CD14-positive monocyte (primary cell): ENCODE results near the gene TBC1D19. TPM values are rescaled to one million over a fixed set of nuclear protein-coding genes. Genes with fewer than 3 reads are reported as not detected.

Experiments
- DNase-seq, 3 donors: peaks; one replicate each; pipeline ENCODE4 v3.0.0-alpha.2; 2011 to 2022
- H2AFZ ChIP-seq: 2 replicates; pipeline ENCODE4 v1.6.0; 2012; ENCODE audit warnings: mild to moderate bottlenecking, low read depth, low read length, inconsistent platforms; ENCODE audit not compliant: insufficient read depth, poor library complexity, severe bottlenecking
- H3K27ac ChIP-seq, 2 donors: 1 replicate in 1 of 2; 2 replicates in 1 of 2; pipeline ENCODE4 v1.5.1; 2012 to 2013; ENCODE audit warnings: low read length in 2 of 2, control low read depth in 1 of 2, inconsistent platforms in 1 of 2, low read depth in 1 of 2, mild to moderate bottlenecking in 1 of 2
- H3K27me3 ChIP-seq, 2 donors: one replicate each; pipeline versions ENCODE4 v1.6.0 to v1.6.1; 2011 to 2013; ENCODE audit warnings: low read length in 2 of 2; ENCODE audit not compliant: control insufficient read depth in 2 of 2, insufficient read depth in 2 of 2
- H3K36me3 ChIP-seq, 2 donors: replicated peaks in 1 of 2; 1 replicate in 1 of 2; 2 replicates in 1 of 2; pipeline versions ENCODE4 v1.5.1 to v1.6.1; 2012 to 2013; ENCODE audit warnings: low read length in 2 of 2, control low read depth in 1 of 2, inconsistent platforms in 1 of 2, mild to moderate bottlenecking in 1 of 2; ENCODE audit not compliant: insufficient read depth in 2 of 2, control insufficient read depth in 1 of 2
- H3K4me1 ChIP-seq, 2 donors: 1 replicate in 1 of 2; 2 replicates in 1 of 2; pipeline versions ENCODE4 v1.5.1 to v1.6.1; 2012 to 2013; ENCODE audit warnings: low read length in 2 of 2, control low read depth in 1 of 2, inconsistent platforms in 1 of 2, mild to moderate bottlenecking in 1 of 2, moderate library complexity in 1 of 2; ENCODE audit not compliant: insufficient read depth in 2 of 2, control insufficient read depth in 1 of 2
- H3K4me2 ChIP-seq: replicated peaks from 2 replicates; pipeline ENCODE3; 2012; ENCODE audit warnings: low read length, moderate library complexity, mild to moderate bottlenecking; ENCODE audit not compliant: poor library complexity, severe bottlenecking; ENCODE audit errors: extremely low read depth
- H3K4me3 ChIP-seq, 3 experiments: fragments of 200-600 bp in 1 of 3; sonication (generic) in 1 of 3; replicated peaks in 1 of 3; 1 replicate in 2 of 3; 2 replicates in 1 of 3; pipeline ENCODE4 v1.5.1; 2011 to 2013; ENCODE audit warnings: low read length in 3 of 3, mild to moderate bottlenecking in 3 of 3, control low read depth in 2 of 3, low read depth in 2 of 3, inconsistent platforms in 1 of 3, moderate library complexity in 1 of 3
- H3K79me2 ChIP-seq: 2 replicates; pipeline ENCODE4 v1.6.0; 2012; ENCODE audit warnings: mild to moderate bottlenecking, control low read depth, inconsistent platforms, low read length, moderate library complexity; ENCODE audit not compliant: insufficient read depth
- H3K9ac ChIP-seq: 2 replicates; pipeline ENCODE4 v1.6.0; 2017; ENCODE audit warnings: low read length, mild to moderate bottlenecking; ENCODE audit not compliant: insufficient read depth, poor library complexity, severe bottlenecking
- H3K9me3 ChIP-seq, 2 donors: replicated peaks in 1 of 2; 1 replicate in 1 of 2; 2 replicates in 1 of 2; pipeline versions ENCODE4 v1.5.1 to v1.6.1; 2012 to 2013; ENCODE audit warnings: low read length in 2 of 2, control low read depth in 1 of 2; ENCODE audit not compliant: control insufficient read depth in 1 of 2, insufficient read depth in 1 of 2
- H4K20me1 ChIP-seq: 2 replicates; pipeline ENCODE4 v1.6.0; 2012; ENCODE audit warnings: mild to moderate bottlenecking, low read length, control low read depth, moderate library complexity; ENCODE audit not compliant: insufficient read depth
- H3K27ac Mint-ChIP-seq, 7 donors: one replicate each; pipeline ENCODE4 v1.8.0; 2020; ENCODE audit warnings: mild to moderate bottlenecking in 7 of 7, mixed read lengths in 7 of 7, moderate library complexity in 6 of 7, inconsistent platforms in 2 of 7
- H3K27me3 Mint-ChIP-seq, 3 donors: one replicate each; pipeline ENCODE4 v1.8.0; 2021 to 2022; ENCODE audit warnings: low read depth in 3 of 3, mild to moderate bottlenecking in 3 of 3, mixed read lengths in 3 of 3, moderate library complexity in 3 of 3, inconsistent platforms in 1 of 3
- H3K36me3 Mint-ChIP-seq, 2 donors: one replicate each; pipeline ENCODE4 v1.8.0; 2020; ENCODE audit warnings: mixed read lengths in 2 of 2, inconsistent platforms in 1 of 2, mild to moderate bottlenecking in 1 of 2
- H3K4me1 Mint-ChIP-seq: one replicate; pipeline ENCODE4 v1.8.0; 2020; ENCODE audit warnings: mild to moderate bottlenecking, mixed read lengths
- H3K4me3 Mint-ChIP-seq, 2 donors: one replicate each; pipeline ENCODE4 v1.8.0; 2020; ENCODE audit warnings: mild to moderate bottlenecking in 2 of 2, mixed read lengths in 2 of 2, moderate library complexity in 1 of 2
- H3K9me3 Mint-ChIP-seq, 7 donors: one replicate each; pipeline ENCODE4 v1.8.0; 2020 to 2022; ENCODE audit warnings: mixed read lengths in 7 of 7, mild to moderate bottlenecking in 6 of 7, moderate library complexity in 6 of 7, inconsistent platforms in 2 of 7
- CTCF ChIP-seq: fragments of 200-600 bp; IDR thresholded peaks from one replicate; pipeline ENCODE4 v1.8.0; 2022; ENCODE audit warnings: antibody characterized with exemption, mild to moderate bottlenecking
- WGBS: methylation state at CpG from one replicate; pipeline ENCODE4 v1.1.5; 2013; ENCODE audit warnings: missing lambda C conversion rate; ENCODE audit not compliant: insufficient coverage; 5-methylcytosine and 5-hydroxymethylcytosine counted together
- intact Hi-C, 2 donors: fragments of 100-400 bp; cut with micrococcal nuclease; formaldehyde crosslinking; loops; one replicate each; pipeline versions ENCODE4 v1.15.0 to v1.15.1; 2023
- polyA plus RNA-seq, 3 donors: library from polyadenylated mRNA; depleted of rRNA in 1 of 3; unstranded in 2 of 3; stranded (reverse) in 1 of 3; fragments of 300-500 nt in 2 of 3; fragments of >200 nt in 1 of 3; fragmentation: Illumina TruSeq in 2 of 3; gene quantifications; 1 replicate in 2 of 3; 2 replicates in 1 of 3; pipeline ENCODE4 v1.2.3, GENCODE V29; 2012 to 2021

The TBC1D19 gene
- polyA plus RNA-seq, 3 donors = 0.19 to 0.84 (median 0.33) TPM

DNA sequence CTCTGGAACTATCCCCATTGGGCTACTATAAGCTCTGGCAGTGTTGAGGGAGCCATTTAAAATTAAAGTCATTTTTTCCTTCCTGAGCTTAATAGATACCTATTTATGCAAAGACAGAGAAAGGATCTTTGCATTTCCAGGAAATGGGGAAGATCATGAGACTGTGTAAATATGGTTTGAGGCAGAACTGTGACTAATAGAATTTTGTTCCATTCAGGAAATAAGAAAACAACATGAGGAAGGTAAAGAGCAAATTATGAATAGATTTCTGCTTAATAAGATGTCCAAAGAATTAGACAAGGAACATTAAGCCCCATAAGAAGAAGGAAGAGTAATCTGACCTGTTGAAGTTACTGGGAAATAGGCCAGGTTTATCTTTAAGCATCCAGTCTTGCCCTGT lies 17.8 kb upstream of the TBC1D19 start:
- Histone ChIP-seq H3K4me2 (no peak overlapping the region), H4K20me1 (no peaks in the 10 kb centered on the region), H2AFZ (no peak overlapping the region), H3K9ac (no peak overlapping the region), H3K4me1 (no peaks in the 10 kb centered on the region), H3K79me2 (no peaks in the 10 kb centered on the region), H3K9me3 (no peaks in the 10 kb centered on the region), H3K27me3 (no peaks in the 10 kb centered on the region), H3K4me3 (no peak overlapping the region), H3K27ac (no peak overlapping the region), H3K36me3 (no peaks in the 10 kb centered on the region)
- Mint-ChIP-seq H3K4me1 (peaks cover 6% of the 10 kb centered on the region), H3K4me3 (no peak overlapping the region), H3K36me3 (no peaks in the 10 kb centered on the region), H3K27ac (no peak overlapping the region), H3K9me3 (peaks cover 0 to 8% (median 3%) of the 10 kb centered on the region in 7 donors), H3K27me3 (peaks cover 0 to 3% (median 0%) of the 10 kb centered on the region in 3 donors)
- no peak for TF ChIP-seq CTCF
- DNase-seq = no peak
- intact Hi-C loops = no loop called here

DNA sequence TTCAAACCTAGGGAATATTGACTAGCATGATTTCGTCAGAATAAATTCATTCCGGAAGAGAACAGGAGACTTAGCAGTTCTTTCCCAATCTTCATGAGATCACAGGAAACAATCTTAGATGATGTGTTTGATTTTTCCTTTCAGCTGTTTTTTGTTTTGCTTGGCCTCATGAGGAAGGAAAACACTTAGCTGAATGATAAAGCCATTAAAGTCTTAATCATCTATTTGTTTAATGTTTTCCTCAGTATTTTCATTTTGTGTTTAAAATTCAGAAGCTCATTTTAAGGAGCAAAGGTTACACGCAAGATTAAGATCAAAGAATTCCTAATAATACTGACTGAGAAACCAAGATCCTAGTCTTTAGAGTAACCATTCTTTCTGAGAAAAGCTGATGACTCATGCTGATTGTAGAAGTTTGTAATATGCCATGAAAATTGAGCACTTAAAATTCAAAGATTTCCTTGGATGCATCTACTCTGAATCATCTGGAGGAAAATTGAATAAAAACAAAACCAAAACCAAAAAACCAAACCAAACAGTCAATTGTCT lies 15.4 kb upstream of the TBC1D19 start:
- H3K4me3 ChIP-seq = no peak overlapping the region
- Mint-ChIP-seq H3K27ac (no peak overlapping the region), H3K36me3 (no peaks in the 10 kb centered on the region), H3K4me3 (no peak overlapping the region), H3K9me3 (peaks cover 0 to 2% (median 0%) of the 10 kb centered on the region in 7 donors), H3K27me3 (peaks cover 0 to 3% (median 2%) of the 10 kb centered on the region in 3 donors), H3K4me1 (no peaks in the 10 kb centered on the region)
- H3K4me2 ChIP-seq = no peak overlapping the region
- no peak overlapping the region for H3K9ac ChIP-seq
- H3K27ac ChIP-seq = no peak overlapping the region
- no peaks in the 10 kb centered on the region for H3K9me3 ChIP-seq
- no peak overlapping the region for H2AFZ ChIP-seq
- no peak for TF ChIP-seq CTCF
- H3K4me1 ChIP-seq = no peaks in the 10 kb centered on the region
- H3K79me2 ChIP-seq = no peaks in the 10 kb centered on the region
- no peaks in the 10 kb centered on the region for H3K27me3 ChIP-seq
- H4K20me1 ChIP-seq = no peaks in the 10 kb centered on the region
- no CpG with 5 or more reads among the region's 3 CpGs for WGBS
- intact Hi-C loops = no loop called here
- no peak for DNase-seq
- no peaks in the 10 kb centered on the region for H3K36me3 ChIP-seq
